Liver (tissue), 3 donors: Measurements from ENCODE around the gene GCGR.

Experiments used
- EGR1 ChIP-seq, 2 donors: IDR thresholded peaks; 2 replicates each; pipeline ENCODE4 v1.6.1; 2016 to 2018; ENCODE audit warnings: antibody characterized with exemption in 2 of 2, low read depth in 2 of 2
- FOXA1 ChIP-seq: IDR thresholded peaks from 2 replicates; pipeline ENCODE4 v1.6.1; 2016; ENCODE audit warnings: antibody characterized with exemption
- JUND ChIP-seq, 2 donors: IDR thresholded peaks; 2 replicates each; pipeline ENCODE4 v1.6.1; 2016; ENCODE audit warnings: antibody characterized with exemption in 2 of 2
- MAX ChIP-seq: IDR thresholded peaks from 2 replicates; pipeline ENCODE4 v1.6.1; 2016; ENCODE audit warnings: antibody characterized with exemption
- SP1 ChIP-seq: IDR thresholded peaks from 2 replicates; pipeline ENCODE4 v1.6.1; 2018; ENCODE audit warnings: antibody characterized with exemption, mild to moderate bottlenecking
- TAF1 ChIP-seq: conservative IDR thresholded peaks from 2 replicates; pipeline ENCODE4 v1.6.1; 2016; ENCODE audit warnings: antibody characterized with exemption, mild to moderate bottlenecking
- YY1 ChIP-seq: IDR thresholded peaks from 2 replicates; pipeline ENCODE4 v1.6.1; 2016; ENCODE audit warnings: antibody characterized with exemption, mild to moderate bottlenecking
- ZBTB33 ChIP-seq: IDR thresholded peaks from 2 replicates; pipeline ENCODE4 v1.6.1; 2016; ENCODE audit warnings: antibody characterized with exemption
- TF ChIP-seq, protein P1 (sequence below): fragments of 150-350 bp; IDR thresholded peaks from 2 replicates; pipeline ENCODE4 v1.5.1; 2017; ENCODE audit warnings: improper control_type of control experiment, low read depth, low read length; ENCODE audit not compliant: missing input control
- TF ChIP-seq, protein P2 (sequence below): IDR thresholded peaks from 2 replicates; pipeline ENCODE4 v1.6.1; 2016; ENCODE audit warnings: antibody characterized with exemption, mild to moderate bottlenecking
- TF ChIP-seq, protein P3 (sequence below): IDR thresholded peaks from 2 replicates; pipeline ENCODE4 v1.6.1; 2016; ENCODE audit warnings: antibody characterized with exemption
- donor health status: healthy.
- donor health status: healthy.

- no peak for TF ChIP-seq JUND (IDR thresholded peaks at IDR 0.05)
- TF ChIP-seq, protein P1, sequence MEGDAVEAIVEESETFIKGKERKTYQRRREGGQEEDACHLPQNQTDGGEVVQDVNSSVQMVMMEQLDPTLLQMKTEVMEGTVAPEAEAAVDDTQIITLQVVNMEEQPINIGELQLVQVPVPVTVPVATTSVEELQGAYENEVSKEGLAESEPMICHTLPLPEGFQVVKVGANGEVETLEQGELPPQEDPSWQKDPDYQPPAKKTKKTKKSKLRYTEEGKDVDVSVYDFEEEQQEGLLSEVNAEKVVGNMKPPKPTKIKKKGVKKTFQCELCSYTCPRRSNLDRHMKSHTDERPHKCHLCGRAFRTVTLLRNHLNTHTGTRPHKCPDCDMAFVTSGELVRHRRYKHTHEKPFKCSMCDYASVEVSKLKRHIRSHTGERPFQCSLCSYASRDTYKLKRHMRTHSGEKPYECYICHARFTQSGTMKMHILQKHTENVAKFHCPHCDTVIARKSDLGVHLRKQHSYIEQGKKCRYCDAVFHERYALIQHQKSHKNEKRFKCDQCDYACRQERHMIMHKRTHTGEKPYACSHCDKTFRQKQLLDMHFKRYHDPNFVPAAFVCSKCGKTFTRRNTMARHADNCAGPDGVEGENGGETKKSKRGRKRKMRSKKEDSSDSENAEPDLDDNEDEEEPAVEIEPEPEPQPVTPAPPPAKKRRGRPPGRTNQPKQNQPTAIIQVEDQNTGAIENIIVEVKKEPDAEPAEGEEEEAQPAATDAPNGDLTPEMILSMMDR, result no peak
- TF ChIP-seq EGR1 (IDR thresholded peaks at IDR 0.05; ENCODE audit: low read depth in 2 of 2), result no peak
- TF ChIP-seq FOXA1, result no peak
- TF ChIP-seq YY1, result no peak
- no peak for TF ChIP-seq SP1
- no peak for TF ChIP-seq MAX
- TF ChIP-seq TAF1, result no peak
- TF ChIP-seq, protein P2, sequence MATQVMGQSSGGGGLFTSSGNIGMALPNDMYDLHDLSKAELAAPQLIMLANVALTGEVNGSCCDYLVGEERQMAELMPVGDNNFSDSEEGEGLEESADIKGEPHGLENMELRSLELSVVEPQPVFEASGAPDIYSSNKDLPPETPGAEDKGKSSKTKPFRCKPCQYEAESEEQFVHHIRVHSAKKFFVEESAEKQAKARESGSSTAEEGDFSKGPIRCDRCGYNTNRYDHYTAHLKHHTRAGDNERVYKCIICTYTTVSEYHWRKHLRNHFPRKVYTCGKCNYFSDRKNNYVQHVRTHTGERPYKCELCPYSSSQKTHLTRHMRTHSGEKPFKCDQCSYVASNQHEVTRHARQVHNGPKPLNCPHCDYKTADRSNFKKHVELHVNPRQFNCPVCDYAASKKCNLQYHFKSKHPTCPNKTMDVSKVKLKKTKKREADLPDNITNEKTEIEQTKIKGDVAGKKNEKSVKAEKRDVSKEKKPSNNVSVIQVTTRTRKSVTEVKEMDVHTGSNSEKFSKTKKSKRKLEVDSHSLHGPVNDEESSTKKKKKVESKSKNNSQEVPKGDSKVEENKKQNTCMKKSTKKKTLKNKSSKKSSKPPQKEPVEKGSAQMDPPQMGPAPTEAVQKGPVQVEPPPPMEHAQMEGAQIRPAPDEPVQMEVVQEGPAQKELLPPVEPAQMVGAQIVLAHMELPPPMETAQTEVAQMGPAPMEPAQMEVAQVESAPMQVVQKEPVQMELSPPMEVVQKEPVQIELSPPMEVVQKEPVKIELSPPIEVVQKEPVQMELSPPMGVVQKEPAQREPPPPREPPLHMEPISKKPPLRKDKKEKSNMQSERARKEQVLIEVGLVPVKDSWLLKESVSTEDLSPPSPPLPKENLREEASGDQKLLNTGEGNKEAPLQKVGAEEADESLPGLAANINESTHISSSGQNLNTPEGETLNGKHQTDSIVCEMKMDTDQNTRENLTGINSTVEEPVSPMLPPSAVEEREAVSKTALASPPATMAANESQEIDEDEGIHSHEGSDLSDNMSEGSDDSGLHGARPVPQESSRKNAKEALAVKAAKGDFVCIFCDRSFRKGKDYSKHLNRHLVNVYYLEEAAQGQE, result no peak
- no peak for TF ChIP-seq ZBTB33
- TF ChIP-seq, protein P3, sequence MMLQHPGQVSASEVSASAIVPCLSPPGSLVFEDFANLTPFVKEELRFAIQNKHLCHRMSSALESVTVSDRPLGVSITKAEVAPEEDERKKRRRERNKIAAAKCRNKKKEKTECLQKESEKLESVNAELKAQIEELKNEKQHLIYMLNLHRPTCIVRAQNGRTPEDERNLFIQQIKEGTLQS, result no peak
These were observed 27.6 kb downstream of the GCGR start for GRCh38 chr17:81831563-81831956.
